GM13977 (cell line): ENCODE results near the gene KCNIP4.

Experiments
- DNase-seq: peaks from one replicate; pipeline ENCODE4 v3.0.0; 2012; ENCODE audit warnings: low spot score
- in situ Hi-C: fragments of 300-500 bp; cut with MboI; formaldehyde crosslinking; loops from one replicate; pipeline ENCODE4 v1.12.0; 2022; ENCODE audit warnings: low sequenced_read_pairs, low pct_unique_long_range_greater_than_20kb, mixed read lengths, inconsistent platforms; ENCODE audit not compliant: unreplicated experiment
- TF ChIP-seq, protein P1 (sequence below): IDR thresholded peaks from 2 replicates; pipeline ENCODE4 v1.5.1; 2012; ENCODE audit warnings: mild to moderate bottlenecking, control low read depth; ENCODE audit not compliant: insufficient read depth; ENCODE audit errors: extremely low read depth, missing control alignments

Gene KCNIP4

DNA sequence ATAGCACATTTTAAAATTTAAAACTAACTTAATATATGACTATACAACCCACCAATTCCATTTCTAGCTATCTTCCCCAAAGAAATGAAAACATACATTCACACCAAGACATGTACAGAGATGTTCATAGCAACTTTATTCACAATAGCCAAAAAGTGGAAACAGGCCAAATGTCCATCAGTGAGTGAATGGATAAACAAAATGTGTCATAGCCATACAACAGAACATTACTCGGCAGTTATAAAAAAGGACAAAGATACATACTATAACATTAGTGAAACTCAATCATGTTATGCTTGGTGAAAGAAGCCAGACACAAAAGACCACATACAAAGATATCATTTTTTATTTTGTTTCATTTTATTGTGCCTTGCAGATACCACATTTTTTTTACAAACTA, 851.5 kb downstream of the KCNIP4 start:
- in situ Hi-C loops = no loop called here
- DNase-seq = no peak
- TF ChIP-seq, protein P1, sequence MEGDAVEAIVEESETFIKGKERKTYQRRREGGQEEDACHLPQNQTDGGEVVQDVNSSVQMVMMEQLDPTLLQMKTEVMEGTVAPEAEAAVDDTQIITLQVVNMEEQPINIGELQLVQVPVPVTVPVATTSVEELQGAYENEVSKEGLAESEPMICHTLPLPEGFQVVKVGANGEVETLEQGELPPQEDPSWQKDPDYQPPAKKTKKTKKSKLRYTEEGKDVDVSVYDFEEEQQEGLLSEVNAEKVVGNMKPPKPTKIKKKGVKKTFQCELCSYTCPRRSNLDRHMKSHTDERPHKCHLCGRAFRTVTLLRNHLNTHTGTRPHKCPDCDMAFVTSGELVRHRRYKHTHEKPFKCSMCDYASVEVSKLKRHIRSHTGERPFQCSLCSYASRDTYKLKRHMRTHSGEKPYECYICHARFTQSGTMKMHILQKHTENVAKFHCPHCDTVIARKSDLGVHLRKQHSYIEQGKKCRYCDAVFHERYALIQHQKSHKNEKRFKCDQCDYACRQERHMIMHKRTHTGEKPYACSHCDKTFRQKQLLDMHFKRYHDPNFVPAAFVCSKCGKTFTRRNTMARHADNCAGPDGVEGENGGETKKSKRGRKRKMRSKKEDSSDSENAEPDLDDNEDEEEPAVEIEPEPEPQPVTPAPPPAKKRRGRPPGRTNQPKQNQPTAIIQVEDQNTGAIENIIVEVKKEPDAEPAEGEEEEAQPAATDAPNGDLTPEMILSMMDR = no peak

DNA sequence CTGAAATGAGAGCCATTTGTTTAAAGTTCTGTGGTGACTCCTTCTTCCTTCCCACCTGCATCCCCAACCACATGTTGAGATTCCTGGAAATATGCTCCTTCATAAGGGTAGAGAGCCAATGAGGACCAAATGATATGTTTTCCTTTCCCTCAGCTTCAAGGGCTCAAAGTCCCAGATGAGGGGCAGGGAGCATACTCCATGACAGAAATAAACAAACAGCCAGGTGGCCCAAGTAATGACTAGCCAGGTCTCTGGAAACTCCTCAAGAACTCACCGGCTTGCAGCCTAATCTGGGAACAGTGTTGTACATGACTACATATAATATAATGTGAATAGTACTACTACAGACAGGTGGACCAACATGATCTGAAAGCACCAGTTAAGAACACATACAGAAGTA, 856.0 kb downstream of the KCNIP4 start:
- TF ChIP-seq, protein P1 = no peak
- in situ Hi-C loops = no loop called here
- no peak for DNase-seq

DNA sequence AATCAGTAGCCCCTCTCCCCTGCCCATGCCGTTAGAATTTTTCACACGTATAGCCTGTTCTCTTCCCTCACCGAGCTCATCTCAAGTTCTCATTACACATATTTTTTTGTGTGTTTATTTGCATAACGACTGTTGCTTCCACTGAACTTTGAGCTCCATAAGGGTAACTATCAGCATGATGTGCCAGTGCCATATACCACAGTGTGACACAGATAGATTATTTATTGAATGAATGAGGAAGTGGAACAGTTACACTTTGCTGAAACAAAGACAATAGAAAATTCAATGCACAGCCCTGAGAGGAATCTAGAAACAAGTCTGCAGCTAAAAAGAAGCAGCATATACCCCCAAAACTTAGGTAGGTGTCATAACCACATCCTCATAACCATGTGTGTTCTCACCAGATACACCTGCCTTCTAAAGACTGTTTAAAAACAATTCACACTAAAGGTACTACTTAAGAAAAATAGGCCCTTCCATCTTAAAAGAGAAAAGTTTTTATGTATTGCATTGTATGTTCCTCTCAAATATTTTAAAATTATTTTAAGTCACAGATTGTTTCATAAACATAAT, 858.4 kb downstream of the KCNIP4 start:
- TF ChIP-seq, protein P1 = no peak
- no peak for DNase-seq
- in situ Hi-C loops = no loop called here

DNA sequence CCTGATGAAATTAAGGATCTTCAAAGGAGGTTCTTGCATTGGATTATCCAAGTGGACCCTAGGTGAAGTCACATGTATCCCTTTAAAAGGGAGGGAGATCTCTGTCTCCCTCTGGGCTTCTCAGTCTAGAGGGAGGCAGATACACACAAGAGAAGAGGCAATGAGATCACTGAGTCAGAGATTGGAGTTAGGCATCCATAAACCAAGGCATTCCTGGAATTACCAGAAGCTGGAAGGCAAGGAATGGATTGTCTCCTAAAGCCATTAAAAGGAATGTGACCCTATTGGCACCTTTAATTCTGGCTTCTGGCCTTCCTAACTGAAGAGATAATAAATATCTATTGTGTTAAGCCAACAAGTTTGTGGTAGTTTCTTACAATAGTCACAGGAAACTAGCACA, 865.2 kb downstream of the KCNIP4 start:
- TF ChIP-seq, protein P1 = no peak
- in situ Hi-C loops = no loop called here
- DNase-seq = no peak

DNA sequence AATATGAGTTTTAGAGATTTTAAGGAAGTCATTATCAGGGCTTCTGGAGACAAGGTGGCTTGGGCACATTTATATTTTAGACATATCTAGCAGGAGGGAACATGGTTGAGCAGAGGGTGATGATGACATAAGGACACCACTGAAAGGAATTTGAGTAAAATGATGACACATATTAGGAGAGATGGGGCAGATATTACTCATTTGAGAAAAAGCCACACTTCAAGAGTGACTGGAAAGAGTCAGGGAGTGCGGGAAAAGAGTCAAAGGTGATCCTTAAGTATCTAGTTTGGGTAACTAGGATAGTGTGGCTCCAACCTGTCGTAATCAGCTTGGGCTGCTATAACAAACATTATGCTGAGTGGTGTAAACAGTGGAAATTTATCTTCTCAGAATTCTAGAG, 870.6 kb downstream of the KCNIP4 start:
- in situ Hi-C loops = no loop called here
- DNase-seq = no peak
- TF ChIP-seq, protein P1 = no peak

DNA sequence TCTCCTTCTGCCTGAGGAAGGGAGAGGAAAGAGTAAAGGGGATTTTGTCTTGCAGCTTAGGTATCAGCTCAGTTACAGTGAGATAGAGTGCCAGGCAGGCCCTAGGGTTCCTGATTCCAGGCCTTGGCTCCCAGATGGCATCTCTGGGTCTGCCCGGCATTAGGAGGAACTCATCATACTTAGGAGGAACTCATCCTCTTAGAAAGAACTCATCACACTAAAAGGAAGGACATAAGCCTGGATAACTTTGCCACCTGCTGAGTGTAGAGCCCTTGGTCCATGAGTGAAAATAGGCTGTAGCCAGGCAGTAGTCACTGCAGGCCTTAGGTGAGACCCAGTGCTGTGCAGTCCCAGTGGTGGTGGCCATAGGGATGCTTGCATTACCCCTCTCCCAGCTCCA, 881.2 kb downstream of the KCNIP4 start:
- in situ Hi-C loops = no loop called here
- DNase-seq = no peak
- TF ChIP-seq, protein P1 = no peak

DNA sequence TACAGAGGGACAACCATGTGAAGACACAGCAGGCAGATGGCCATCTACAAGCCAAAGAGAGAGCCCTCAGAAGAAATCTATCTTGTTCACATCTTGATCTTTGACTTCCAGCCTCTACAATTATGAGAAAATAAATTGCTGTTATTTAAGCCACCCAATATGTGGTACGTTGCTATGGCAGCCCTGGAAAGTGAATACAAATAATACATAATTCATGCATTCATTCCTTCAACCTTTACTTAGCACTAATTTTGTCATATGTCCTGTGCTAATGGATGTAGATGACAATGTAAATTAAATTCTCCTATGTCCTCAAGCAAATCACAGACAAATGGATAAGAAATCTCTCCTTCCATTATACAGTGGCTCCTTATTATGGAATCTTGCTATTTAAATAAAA, 886.7 kb downstream of the KCNIP4 start:
- in situ Hi-C loops = no loop called here
- TF ChIP-seq, protein P1 = no peak
- no peak for DNase-seq
